Measurements from ENCODE around the gene DCAF15.

Gene DCAF15

DNA sequence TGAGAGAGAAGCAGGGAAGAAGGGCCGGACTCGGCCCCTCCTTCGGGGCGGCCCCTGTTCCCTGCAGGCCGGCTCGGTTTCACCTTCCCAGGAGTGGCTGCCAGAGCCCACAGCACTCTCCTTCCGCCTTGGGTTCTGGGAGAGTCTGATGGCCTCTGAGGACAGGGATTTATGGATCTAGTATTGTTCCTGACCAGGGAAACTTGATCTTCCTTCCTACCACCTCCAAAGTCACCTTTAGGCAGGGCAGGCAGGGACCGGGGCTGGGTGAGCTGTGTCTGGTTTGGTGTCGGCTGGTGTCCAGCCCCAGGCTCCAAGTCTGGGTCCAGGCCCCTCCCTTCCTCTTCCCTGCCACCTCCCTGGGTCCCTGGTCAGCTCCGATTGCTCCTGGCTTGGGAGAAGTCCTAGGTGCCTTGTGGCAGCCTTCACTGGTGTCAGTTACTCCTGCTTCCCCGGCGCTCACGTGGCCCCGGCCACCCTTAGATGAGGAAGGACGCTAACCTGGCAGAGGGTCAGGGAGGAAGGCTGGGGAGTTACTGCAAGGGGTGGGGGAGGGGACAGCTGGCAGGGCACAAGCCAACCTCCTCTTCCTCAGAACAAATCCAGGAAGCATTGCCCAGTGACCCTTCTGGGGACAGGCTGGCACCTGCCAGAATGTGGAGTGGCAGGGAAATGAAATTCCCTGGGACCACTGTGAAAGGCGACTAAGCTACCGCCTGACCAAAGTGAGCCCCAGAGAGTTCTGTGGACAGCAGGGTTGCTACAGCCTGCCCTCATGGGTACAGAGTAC lies 35.0 kb downstream of the DCAF15 start:
- H3K4me1 ChIP-seq (ENCODE audit: low read length) = peaks cover 32% of the 10 kb centered on the region
- H3K27ac ChIP-seq (ENCODE audit: low read length) = peak overlapping the region; percentile 98
- H4K20me1 ChIP-seq (ENCODE audit: insufficient read depth, low read length) = no peaks in the 10 kb centered on the region
- no peaks in the 10 kb centered on the region for H3K27me3 ChIP-seq (ENCODE audit: low read depth, low read length)
- no peak overlapping the region for H2AFZ ChIP-seq (ENCODE audit: low read depth, low read length)
- no peaks in the 10 kb centered on the region for H3K9me3 ChIP-seq (ENCODE audit: insufficient read depth, low read length)
- H3K4me3 ChIP-seq (ENCODE audit: low read length) = peak overlapping the region; percentile 66
- no peaks in the 10 kb centered on the region for H3K79me2 ChIP-seq (ENCODE audit: low read length)
- peak overlapping the region; percentile 82 for H3K4me2 ChIP-seq (ENCODE audit: low read length)
- TF ChIP-seq EZH2phosphoT487 (IDR thresholded peaks at IDR 0.05; ENCODE audit: low read depth) = no peak
- TF ChIP-seq, protein P1, sequence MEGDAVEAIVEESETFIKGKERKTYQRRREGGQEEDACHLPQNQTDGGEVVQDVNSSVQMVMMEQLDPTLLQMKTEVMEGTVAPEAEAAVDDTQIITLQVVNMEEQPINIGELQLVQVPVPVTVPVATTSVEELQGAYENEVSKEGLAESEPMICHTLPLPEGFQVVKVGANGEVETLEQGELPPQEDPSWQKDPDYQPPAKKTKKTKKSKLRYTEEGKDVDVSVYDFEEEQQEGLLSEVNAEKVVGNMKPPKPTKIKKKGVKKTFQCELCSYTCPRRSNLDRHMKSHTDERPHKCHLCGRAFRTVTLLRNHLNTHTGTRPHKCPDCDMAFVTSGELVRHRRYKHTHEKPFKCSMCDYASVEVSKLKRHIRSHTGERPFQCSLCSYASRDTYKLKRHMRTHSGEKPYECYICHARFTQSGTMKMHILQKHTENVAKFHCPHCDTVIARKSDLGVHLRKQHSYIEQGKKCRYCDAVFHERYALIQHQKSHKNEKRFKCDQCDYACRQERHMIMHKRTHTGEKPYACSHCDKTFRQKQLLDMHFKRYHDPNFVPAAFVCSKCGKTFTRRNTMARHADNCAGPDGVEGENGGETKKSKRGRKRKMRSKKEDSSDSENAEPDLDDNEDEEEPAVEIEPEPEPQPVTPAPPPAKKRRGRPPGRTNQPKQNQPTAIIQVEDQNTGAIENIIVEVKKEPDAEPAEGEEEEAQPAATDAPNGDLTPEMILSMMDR (IDR thresholded peaks at IDR 0.05; ENCODE audit: low read depth, low read length) = no peak
- peak overlapping the region; percentile 87 for H3K9ac ChIP-seq (ENCODE audit: low read length)
- peaks cover 14% of the 10 kb centered on the region for H3K36me3 ChIP-seq (replicated peaks; ENCODE audit: low read depth, low read length)

DNA sequence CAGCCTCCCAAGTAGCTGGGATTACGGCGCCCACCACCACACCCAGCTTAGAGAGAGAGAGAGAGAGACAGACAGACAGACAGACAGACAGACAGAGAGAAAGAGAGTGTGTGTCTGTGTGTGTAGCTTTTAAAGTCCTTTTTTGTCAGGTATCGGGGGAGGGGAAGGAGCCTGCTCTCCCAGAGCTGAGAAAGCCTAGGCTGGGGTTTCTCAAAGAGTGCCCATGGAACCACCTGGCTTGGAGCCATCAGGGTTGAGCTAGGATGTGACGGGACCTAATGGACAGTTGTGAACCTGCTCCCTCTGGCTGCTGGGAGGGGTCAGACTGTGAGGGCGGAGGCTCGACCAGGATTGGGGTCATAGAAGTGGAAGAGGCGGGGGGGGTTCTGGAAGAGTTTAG lies 37.2 kb downstream of the DCAF15 start:
- Histone ChIP-seq H3K9me3 (ENCODE audit: insufficient read depth, low read length) (no peaks in the 10 kb centered on the region), H3K9ac (ENCODE audit: low read length) (no peak overlapping the region), H4K20me1 (ENCODE audit: insufficient read depth, low read length) (no peaks in the 10 kb centered on the region), H3K27me3 (ENCODE audit: low read depth, low read length) (no peaks in the 10 kb centered on the region), H2AFZ (ENCODE audit: low read depth, low read length) (no peak overlapping the region), H3K4me3 (ENCODE audit: low read length) (no peak overlapping the region), H3K4me2 (ENCODE audit: low read length) (no peak overlapping the region), H3K79me2 (ENCODE audit: low read length) (no peaks in the 10 kb centered on the region), H3K27ac (ENCODE audit: low read length) (no peak overlapping the region), H3K4me1 (ENCODE audit: low read length) (peaks cover 32% of the 10 kb centered on the region), H3K36me3 (replicated peaks; ENCODE audit: low read depth, low read length) (peaks cover 18% of the 10 kb centered on the region)
- TF ChIP-seq, protein P1 (IDR thresholded peaks at IDR 0.05; ENCODE audit: low read depth, low read length) = no peak
- no peak for TF ChIP-seq EZH2phosphoT487 (IDR thresholded peaks at IDR 0.05; ENCODE audit: low read depth)

DNA sequence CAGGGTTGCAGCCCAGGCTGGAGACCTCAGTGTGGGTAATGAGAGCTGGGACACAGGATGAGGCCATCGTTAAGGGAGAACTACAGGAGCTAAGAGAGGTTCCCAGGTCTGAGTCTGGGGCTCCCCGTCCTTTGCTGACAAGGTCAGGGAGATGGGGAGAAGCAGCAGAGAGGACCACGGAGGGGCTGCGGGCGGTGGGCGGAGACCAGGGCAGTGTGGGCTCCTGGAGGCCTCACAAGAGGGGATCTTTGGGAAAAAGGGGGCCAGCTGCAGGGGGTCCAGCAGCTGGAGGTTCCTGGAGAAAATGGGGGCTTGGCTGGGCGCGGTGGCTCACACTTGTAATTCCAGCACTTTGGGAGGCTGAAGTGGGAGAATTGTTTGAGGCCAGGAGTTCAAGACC lies 37.8 kb downstream of the DCAF15 start:
- H2AFZ ChIP-seq (ENCODE audit: low read depth, low read length) = no peak overlapping the region
- H3K4me2 ChIP-seq (ENCODE audit: low read length) = no peak overlapping the region
- TF ChIP-seq EZH2phosphoT487 (IDR thresholded peaks at IDR 0.05; ENCODE audit: low read depth) = no peak
- TF ChIP-seq, protein P1 (IDR thresholded peaks at IDR 0.05; ENCODE audit: low read depth, low read length) = no peak
- H3K27me3 ChIP-seq (ENCODE audit: low read depth, low read length) = no peaks in the 10 kb centered on the region
- no peaks in the 10 kb centered on the region for H3K9me3 ChIP-seq (ENCODE audit: insufficient read depth, low read length)
- peaks cover 29% of the 10 kb centered on the region for H3K4me1 ChIP-seq (ENCODE audit: low read length)
- H4K20me1 ChIP-seq (ENCODE audit: insufficient read depth, low read length) = no peaks in the 10 kb centered on the region
- peaks cover 18% of the 10 kb centered on the region for H3K36me3 ChIP-seq (replicated peaks; ENCODE audit: low read depth, low read length)
- H3K79me2 ChIP-seq (ENCODE audit: low read length) = no peaks in the 10 kb centered on the region
- H3K27ac ChIP-seq (ENCODE audit: low read length) = no peak overlapping the region
- no peak overlapping the region for H3K4me3 ChIP-seq (ENCODE audit: low read length)
- H3K9ac ChIP-seq (ENCODE audit: low read length) = no peak overlapping the region

DNA sequence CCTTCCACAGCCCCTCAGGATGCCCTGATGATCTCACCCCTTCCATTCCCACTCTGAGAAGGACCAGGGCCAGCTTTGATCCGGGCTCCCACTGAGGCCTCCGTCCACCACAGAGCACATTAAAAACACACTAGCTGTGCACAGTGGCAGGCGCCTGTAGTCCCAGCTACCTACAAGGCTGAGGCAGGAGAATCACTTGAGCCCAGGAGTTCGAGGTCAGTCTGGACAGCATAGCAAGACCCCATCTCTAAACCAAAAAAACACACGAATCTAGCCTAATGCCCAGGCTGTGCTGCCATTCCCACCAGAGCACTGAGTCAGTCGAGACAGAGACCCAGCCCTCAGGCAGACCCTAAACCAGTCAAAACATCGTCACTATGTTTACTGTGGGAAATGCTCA lies 39.7 kb downstream of the DCAF15 start:
- Histone ChIP-seq H3K4me1 (ENCODE audit: low read length) (peaks cover 11% of the 10 kb centered on the region), H3K4me2 (ENCODE audit: low read length) (no peak overlapping the region), H3K9me3 (ENCODE audit: insufficient read depth, low read length) (no peaks in the 10 kb centered on the region), H4K20me1 (ENCODE audit: insufficient read depth, low read length) (no peaks in the 10 kb centered on the region), H3K27ac (ENCODE audit: low read length) (no peak overlapping the region), H3K27me3 (ENCODE audit: low read depth, low read length) (no peaks in the 10 kb centered on the region), H3K9ac (ENCODE audit: low read length) (no peak overlapping the region), H3K79me2 (ENCODE audit: low read length) (no peaks in the 10 kb centered on the region), H2AFZ (ENCODE audit: low read depth, low read length) (no peak overlapping the region), H3K4me3 (ENCODE audit: low read length) (no peak overlapping the region), H3K36me3 (replicated peaks; ENCODE audit: low read depth, low read length) (peaks cover 20% of the 10 kb centered on the region)
- TF ChIP-seq, protein P1 (IDR thresholded peaks at IDR 0.05; ENCODE audit: low read depth, low read length) = no peak
- no peak for TF ChIP-seq EZH2phosphoT487 (IDR thresholded peaks at IDR 0.05; ENCODE audit: low read depth)

Measured in OCI-LY3 (cell line).